Peyer's patch (tissue), 4 donors: Measurements from ENCODE around the gene EPPIN.

ENCODE experiments used
- CTCF ChIP-seq, 6 experiments: fragments of 450-650 bp in 4 of 6; fragments of 200-600 bp in 2 of 6; sonication (generic) in 1 of 6; IDR thresholded peaks; one replicate each; pipeline ENCODE4 v1.5.1; 2017 to 2019; ENCODE audit warnings: antibody characterized with exemption in 6 of 6, mild to moderate bottlenecking in 3 of 6, moderate library complexity in 1 of 6
- POLR2A ChIP-seq, 2 donors: fragments of 450-650 bp; IDR thresholded peaks; one replicate each; pipeline ENCODE4 v1.5.1; 2017; ENCODE audit warnings: antibody characterized with exemption in 2 of 2, mild to moderate bottlenecking in 2 of 2, moderate library complexity in 2 of 2

GRCh38 chr20:45579184-45579583 lies 32.0 kb upstream of the EPPIN start, which contains the start of gene WFDC8:
- TF ChIP-seq CTCF (IDR thresholded peaks at IDR 0.05) (no peak), POLR2A (IDR thresholded peaks at IDR 0.05) (no peak)
